MM.1S (cell line): Measurements from ENCODE around the gene ZNF726.

Experiments used
- DNase-seq: peaks from one replicate; pipeline ENCODE4 v3.0.0-alpha.2; 2015
- H2AFZ ChIP-seq: fragments of 300-600 bp; sonication (generic); 2 replicates; pipeline ENCODE4 v1.6.0; 2016; ENCODE audit warnings: antibody characterized with exemption, low read length
- H3F3A ChIP-seq: fragments of 300-600 bp; sonication (generic); 2 replicates; pipeline ENCODE4 v1.6.1; 2016; ENCODE audit warnings: mild to moderate bottlenecking, antibody characterized with exemption, low read length, moderate library complexity, mixed read lengths; ENCODE audit not compliant: insufficient read depth
- H3K27ac ChIP-seq: fragments of 300-600 bp; sonication (generic); 2 replicates; pipeline ENCODE4 v1.5.1; 2016; ENCODE audit warnings: mild to moderate bottlenecking, low read length
- H3K27me3 ChIP-seq: fragments of 300-600 bp; sonication (generic); replicated peaks from 2 replicates; pipeline ENCODE4 v1.6.0; 2016; ENCODE audit warnings: low read length; ENCODE audit not compliant: insufficient read depth
- H3K36me3 ChIP-seq: fragments of 300-600 bp; sonication (generic); replicated peaks from 2 replicates; pipeline ENCODE4 v1.6.1; 2016; ENCODE audit warnings: mild to moderate bottlenecking, low read length, mixed read lengths; ENCODE audit not compliant: insufficient read depth
- H3K4me1 ChIP-seq: fragments of 300-600 bp; sonication (generic); 2 replicates; pipeline ENCODE4 v1.6.1; 2016; ENCODE audit warnings: low read length, mixed read lengths
- H3K4me2 ChIP-seq: fragments of 300-600 bp; sonication (generic); 2 replicates; pipeline ENCODE4 v1.6.0; 2016; ENCODE audit warnings: low read depth, low read length
- H3K4me3 ChIP-seq: fragments of 300-600 bp; sonication (generic); 2 replicates; pipeline ENCODE4 v1.5.1; 2016; ENCODE audit warnings: low read length, mixed read lengths
- H3K79me2 ChIP-seq: fragments of 300-600 bp; sonication (generic); 2 replicates; pipeline ENCODE4 v1.6.1; 2016; ENCODE audit warnings: mixed run types, low read length, mixed read lengths
- H3K9ac ChIP-seq: fragments of 300-600 bp; sonication (generic); 2 replicates; pipeline ENCODE4 v1.6.1; 2016; ENCODE audit warnings: low read length, mixed read lengths
- H3K9me2 ChIP-seq: fragments of 300-600 bp; sonication (generic); replicated peaks from 2 replicates; pipeline ENCODE4 v1.6.1; 2016; ENCODE audit warnings: mild to moderate bottlenecking, low read length, mixed read lengths; ENCODE audit not compliant: insufficient read depth
- H3K9me3 ChIP-seq: fragments of 300-600 bp; sonication (generic); replicated peaks from 2 replicates; pipeline ENCODE4 v1.6.1; 2016; ENCODE audit warnings: mild to moderate bottlenecking, low read length, mixed read lengths; ENCODE audit not compliant: insufficient read depth
- H4K20me1 ChIP-seq: fragments of 300-600 bp; sonication (generic); 2 replicates; pipeline ENCODE4 v1.6.1; 2016; ENCODE audit warnings: mild to moderate bottlenecking, low read length, moderate library complexity, mixed read lengths; ENCODE audit not compliant: insufficient read depth
- EZH2 ChIP-seq: fragments of 300-600 bp; sonication (generic); optimal IDR thresholded peaks from 2 replicates; pipeline ENCODE3; 2017; ENCODE audit warnings: low read depth, mild to moderate bottlenecking, antibody characterized with exemption, low read length, mixed read lengths
- EZH2phosphoT487 ChIP-seq: fragments of 300-600 bp; sonication (generic); IDR thresholded peaks from 2 replicates; pipeline ENCODE4 v1.6.1; 2018; ENCODE audit warnings: antibody characterized with exemption, low read length
- TF ChIP-seq, protein P1 (sequence below): fragments of 300-600 bp; sonication (generic); IDR thresholded peaks from 2 replicates; pipeline ENCODE4 v1.5.1; 2016; ENCODE audit warnings: antibody characterized with exemption, low read length, mixed read lengths

The ZNF726 gene

DNA sequence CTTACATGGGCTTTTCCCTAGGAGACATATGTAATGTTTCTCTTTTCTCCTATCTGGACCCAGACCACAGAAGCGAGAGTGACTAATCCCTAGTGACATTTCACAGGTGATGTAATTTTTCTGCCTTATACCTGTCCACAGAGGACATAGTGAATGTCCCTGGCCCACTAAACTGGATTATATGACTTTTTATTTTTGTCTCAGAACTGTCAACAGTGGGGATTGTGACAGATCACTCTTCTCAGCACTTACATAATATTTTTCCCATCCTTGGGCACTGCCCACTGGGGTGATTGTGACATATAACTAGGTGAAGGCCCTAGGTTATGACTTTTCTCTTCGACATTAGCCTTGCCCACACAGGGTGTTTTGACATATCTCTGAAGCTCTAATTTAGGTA lies 7.9 kb upstream of the ZNF726 start:
- Histone ChIP-seq H3K79me2 (no peaks in the 10 kb centered on the region), H3K27me3 (no peaks in the 10 kb centered on the region), H2AFZ (no peak overlapping the region), H3K36me3 (no peaks in the 10 kb centered on the region), H3K9me3 (no peaks in the 10 kb centered on the region), H3K9ac (no peak overlapping the region), H3K9me2 (no peaks in the 10 kb centered on the region), H3K4me2 (no peak overlapping the region), H3K4me3 (no peak overlapping the region), H3K4me1 (no peaks in the 10 kb centered on the region), H4K20me1 (no peaks in the 10 kb centered on the region), H3K27ac (no peak overlapping the region), H3F3A (no peaks in the 10 kb centered on the region)
- TF ChIP-seq, protein P1, sequence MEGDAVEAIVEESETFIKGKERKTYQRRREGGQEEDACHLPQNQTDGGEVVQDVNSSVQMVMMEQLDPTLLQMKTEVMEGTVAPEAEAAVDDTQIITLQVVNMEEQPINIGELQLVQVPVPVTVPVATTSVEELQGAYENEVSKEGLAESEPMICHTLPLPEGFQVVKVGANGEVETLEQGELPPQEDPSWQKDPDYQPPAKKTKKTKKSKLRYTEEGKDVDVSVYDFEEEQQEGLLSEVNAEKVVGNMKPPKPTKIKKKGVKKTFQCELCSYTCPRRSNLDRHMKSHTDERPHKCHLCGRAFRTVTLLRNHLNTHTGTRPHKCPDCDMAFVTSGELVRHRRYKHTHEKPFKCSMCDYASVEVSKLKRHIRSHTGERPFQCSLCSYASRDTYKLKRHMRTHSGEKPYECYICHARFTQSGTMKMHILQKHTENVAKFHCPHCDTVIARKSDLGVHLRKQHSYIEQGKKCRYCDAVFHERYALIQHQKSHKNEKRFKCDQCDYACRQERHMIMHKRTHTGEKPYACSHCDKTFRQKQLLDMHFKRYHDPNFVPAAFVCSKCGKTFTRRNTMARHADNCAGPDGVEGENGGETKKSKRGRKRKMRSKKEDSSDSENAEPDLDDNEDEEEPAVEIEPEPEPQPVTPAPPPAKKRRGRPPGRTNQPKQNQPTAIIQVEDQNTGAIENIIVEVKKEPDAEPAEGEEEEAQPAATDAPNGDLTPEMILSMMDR: no peak
- TF ChIP-seq EZH2: no peak
- no peak for TF ChIP-seq EZH2phosphoT487
- DNase-seq: no peak

DNA sequence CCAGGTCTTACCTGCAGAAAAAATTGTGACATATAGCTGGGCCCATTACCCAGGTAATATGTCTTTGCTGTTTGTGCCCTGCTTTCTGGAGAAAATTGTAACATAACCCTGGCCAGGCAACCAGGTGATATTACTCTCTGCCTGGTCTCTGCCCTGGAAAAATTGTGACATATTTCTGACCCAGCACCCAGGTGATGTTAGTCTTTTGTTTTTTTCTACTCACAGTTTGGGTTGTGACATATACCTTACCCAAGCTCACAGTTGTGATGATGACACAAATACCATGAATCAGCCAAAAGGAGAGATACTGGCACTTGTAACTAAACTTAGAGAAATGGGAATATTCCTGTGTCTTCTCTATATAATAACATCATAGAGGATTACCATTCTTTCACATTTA lies 6.5 kb upstream of the ZNF726 start:
- H3K9me3 ChIP-seq: no peaks in the 10 kb centered on the region

DNA sequence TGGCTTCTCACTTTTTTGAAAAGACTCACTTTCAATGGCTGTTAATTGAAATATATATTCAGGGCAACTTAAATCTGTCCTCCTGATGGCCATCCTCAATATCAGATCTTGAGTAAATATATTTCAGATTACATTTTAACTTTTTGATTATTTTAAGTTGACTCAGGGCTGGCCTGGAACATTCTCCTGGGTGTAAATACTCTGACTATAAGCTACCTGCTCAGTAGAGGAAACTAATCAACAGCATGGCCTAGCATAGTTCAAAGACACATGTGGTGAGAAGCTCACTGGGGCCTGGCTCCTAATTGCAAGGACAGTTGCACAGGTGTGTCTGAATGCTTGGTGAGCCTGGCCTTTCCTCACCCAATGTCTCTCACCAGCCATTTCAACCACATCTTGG lies 5.5 kb upstream of the ZNF726 start:
- no peak overlapping the region for H3K27ac ChIP-seq
- H3F3A ChIP-seq: no peaks in the 10 kb centered on the region
- no peaks in the 10 kb centered on the region for H3K27me3 ChIP-seq
- no peaks in the 10 kb centered on the region for H3K9me2 ChIP-seq
- no peaks in the 10 kb centered on the region for H3K36me3 ChIP-seq
- H3K4me1 ChIP-seq: no peaks in the 10 kb centered on the region
- H3K79me2 ChIP-seq: no peaks in the 10 kb centered on the region
- H3K4me3 ChIP-seq: no peak overlapping the region
- H3K9ac ChIP-seq: no peak overlapping the region
- H3K4me2 ChIP-seq: no peak overlapping the region
- H2AFZ ChIP-seq: no peak overlapping the region
- no peak for DNase-seq
- no peak for TF ChIP-seq EZH2phosphoT487
- H3K9me3 ChIP-seq: no peaks in the 10 kb centered on the region
- no peaks in the 10 kb centered on the region for H4K20me1 ChIP-seq

More for the DNA sequence above, 6.5 kb upstream of the ZNF726 start:
- H3K9ac ChIP-seq: no peak overlapping the region
- no peaks in the 10 kb centered on the region for H3K9me2 ChIP-seq
- H3K4me3 ChIP-seq: no peak overlapping the region
- H3K27me3 ChIP-seq: no peaks in the 10 kb centered on the region
- TF ChIP-seq, protein P1: no peak
- TF ChIP-seq EZH2phosphoT487 (no peak), EZH2 (no peak)
- no peaks in the 10 kb centered on the region for H3F3A ChIP-seq
- H3K79me2 ChIP-seq: no peaks in the 10 kb centered on the region
- H3K4me2 ChIP-seq: no peak overlapping the region
- no peaks in the 10 kb centered on the region for H3K4me1 ChIP-seq
- no peak for DNase-seq
- H3K27ac ChIP-seq: no peak overlapping the region
- H4K20me1 ChIP-seq: no peaks in the 10 kb centered on the region
- H2AFZ ChIP-seq: no peak overlapping the region
- no peaks in the 10 kb centered on the region for H3K36me3 ChIP-seq

DNA sequence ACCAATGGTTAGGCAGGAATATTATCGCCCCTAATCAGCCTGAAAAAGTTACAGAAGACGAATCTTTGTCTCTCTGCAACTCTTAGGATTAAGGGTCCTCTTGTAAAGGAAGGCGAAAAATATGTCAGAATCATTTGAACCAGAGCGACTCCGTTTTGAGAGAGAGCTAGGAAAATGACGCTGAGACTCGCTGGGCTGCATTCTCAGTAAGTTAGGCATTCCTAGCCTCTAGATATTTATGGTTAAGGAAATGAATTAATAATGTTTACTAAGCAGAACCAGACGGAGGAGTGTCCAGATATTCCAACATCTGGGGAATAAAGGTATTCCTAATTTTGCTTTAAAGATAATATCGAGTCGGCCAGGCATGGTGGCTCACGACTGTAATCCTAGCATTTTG lies 755 bp upstream of the ZNF726 start:
- no peaks in the 10 kb centered on the region for H3K36me3 ChIP-seq
- peak overlapping the region; percentile 80; the same call in 1 of the 2 replicates for H2AFZ ChIP-seq
- H3K4me1 ChIP-seq: no peaks in the 10 kb centered on the region
- no peaks in the 10 kb centered on the region for H3K27me3 ChIP-seq
- H3K4me3 ChIP-seq: peak overlapping the region; percentile 59; the same call in 1 of the 2 replicates
- no peaks in the 10 kb centered on the region for H3F3A ChIP-seq
- H3K9ac ChIP-seq: no peak overlapping the region
- DNase-seq: no peak
- TF ChIP-seq, protein P1: no peak
- no peak for TF ChIP-seq EZH2phosphoT487
- TF ChIP-seq EZH2: no peak
- no peaks in the 10 kb centered on the region for H3K9me2 ChIP-seq
- H3K27ac ChIP-seq: no peak overlapping the region
- H3K9me3 ChIP-seq: no peaks in the 10 kb centered on the region
- H4K20me1 ChIP-seq: no peaks in the 10 kb centered on the region
- H3K4me2 ChIP-seq: no peak overlapping the region; the same call in 1 of the 2 replicates
- H3K79me2 ChIP-seq: no peaks in the 10 kb centered on the region
